HEK293 (cell line): Measurements from ENCODE around the gene LITAFD.
"Not testable (repeated sequence)": the region's sequence is repeated elsewhere in the genome, so short reads cannot be mapped to it uniquely, and the experiment has no call there.

Source experiments
- CTCF ChIA-PET: fragments of 350-600 bp; formaldehyde crosslinking; extraction: SDS; loops from one replicate; lab custom pipeline; 2021; ENCODE audit warnings: antibody characterized with exemption; lab: Yijun Ruan, JAX
- POLR2A ChIA-PET: fragments of 300-600 bp; formaldehyde crosslinking; extraction: SDS; loops from one replicate; lab custom pipeline; 2020; ENCODE audit warnings: antibody characterized with exemption, inconsistent platforms; lab: Yijun Ruan, JAX
- H3K27ac ChIP-seq: fragments of 200-500 bp; sonication (Bioruptor generic); 2 replicates; pipeline ENCODE4 v1.5.1; 2014; ENCODE audit warnings: low read depth, low read length, control low read depth, inconsistent platforms; ENCODE audit errors: extremely low read depth
- H3K36me3 ChIP-seq, 2 experiments: fragments of 200-500 bp in 1 of 2; sonication (Bioruptor generic) in 1 of 2; 1 replicate in 1 of 2; 2 replicates in 1 of 2; pipeline ENCODE4 v1.5.1; 2014 to 2017; ENCODE audit warnings: inconsistent platforms in 2 of 2, low read length in 2 of 2; ENCODE audit not compliant: control insufficient read depth in 2 of 2, insufficient read depth in 1 of 2
- H3K4me1 ChIP-seq: fragments of 200-500 bp; sonication (Bioruptor generic); 2 replicates; pipeline ENCODE4 v1.5.1; 2014; ENCODE audit warnings: mild to moderate bottlenecking, low read length, inconsistent platforms; ENCODE audit not compliant: control insufficient read depth, insufficient read depth
- H3K4me3 ChIP-seq: 2 replicates; pipeline ENCODE4 v1.5.1; 2011; ENCODE audit warnings: low read depth, mild to moderate bottlenecking, control low read depth, low read length, moderate library complexity
- H3K9me3 ChIP-seq: fragments of 200-500 bp; sonication (Bioruptor generic); 2 replicates; pipeline ENCODE4 v1.5.1; 2014; ENCODE audit warnings: low read depth, low read length, inconsistent platforms; ENCODE audit not compliant: control insufficient read depth, insufficient read depth
- BCL11B ChIP-seq: fragments of 450-650 bp; formaldehyde crosslinking; IDR thresholded peaks from 2 replicates; pipeline ENCODE4 v1.5.1; 2016; ENCODE audit warnings: low read depth, missing biosample characterization, missing genetic modification characterization
- SCRT1 ChIP-seq: fragments of 450-650 bp; formaldehyde crosslinking; IDR thresholded peaks from 2 replicates; pipeline ENCODE4 v1.5.1; 2016; ENCODE audit warnings: missing biosample characterization, missing genetic modification characterization, borderline replicate concordance
- SCRT2 ChIP-seq: fragments of 450-650 bp; formaldehyde crosslinking; IDR thresholded peaks from 2 replicates; pipeline ENCODE4 v1.5.1; 2016; ENCODE audit warnings: missing biosample characterization, missing genetic modification characterization
- ZBTB26 ChIP-seq: fragments of 450-650 bp; formaldehyde crosslinking; optimal IDR thresholded peaks from 2 replicates; pipeline ENCODE3; 2016; ENCODE audit warnings: missing biosample characterization, mild to moderate bottlenecking, missing genetic modification characterization
- ZNF121 ChIP-seq: fragments of 450-650 bp; formaldehyde crosslinking; IDR thresholded peaks from 2 replicates; pipeline ENCODE4 v1.5.1; 2016; ENCODE audit warnings: missing biosample characterization, missing genetic modification characterization
- ZNF184 ChIP-seq: fragments of 450-650 bp; IDR thresholded peaks from 2 replicates; pipeline ENCODE4 v1.5.1; 2018; ENCODE audit warnings: missing biosample characterization, mild to moderate bottlenecking, missing genetic modification characterization
- ZNF266 ChIP-seq: fragments of 450-650 bp; formaldehyde crosslinking; IDR thresholded peaks from 2 replicates; pipeline ENCODE4 v1.5.1; 2016; ENCODE audit warnings: missing biosample characterization, missing genetic modification characterization, low read depth
- ZNF426 ChIP-seq: fragments of 450-650 bp; formaldehyde crosslinking; IDR thresholded peaks from 2 replicates; pipeline ENCODE4 v1.5.1; 2017; ENCODE audit warnings: missing biosample characterization, missing genetic modification characterization, mild to moderate bottlenecking, inconsistent platforms, moderate library complexity
- ZNF664 ChIP-seq: fragments of 450-650 bp; formaldehyde crosslinking; IDR thresholded peaks from 2 replicates; pipeline ENCODE4 v1.5.1; 2016; ENCODE audit warnings: missing biosample characterization, missing genetic modification characterization
- ZNF843 ChIP-seq: fragments of 450-650 bp; formaldehyde crosslinking; IDR thresholded peaks from 2 replicates; pipeline ENCODE4 v1.5.1; 2016; ENCODE audit warnings: missing biosample characterization, missing genetic modification characterization

Gene LITAFD

GRCh38 chr16:8837594-8837993 lies 44.6 kb upstream of the LITAFD start:
- H3K4me3 ChIP-seq, H3K27ac ChIP-seq, H3K36me3 ChIP-seq, POLR2A ChIA-PET, H3K4me1 ChIP-seq, H3K9me3 ChIP-seq: not testable (repeated sequence)
- CTCF ChIA-PET, result interaction anchor here (0.7 kb wide), 3 partner anchors 49 to 185 kb away, joined by 3 read pairs; no protein-coding TSS in a partner anchor

DNA sequence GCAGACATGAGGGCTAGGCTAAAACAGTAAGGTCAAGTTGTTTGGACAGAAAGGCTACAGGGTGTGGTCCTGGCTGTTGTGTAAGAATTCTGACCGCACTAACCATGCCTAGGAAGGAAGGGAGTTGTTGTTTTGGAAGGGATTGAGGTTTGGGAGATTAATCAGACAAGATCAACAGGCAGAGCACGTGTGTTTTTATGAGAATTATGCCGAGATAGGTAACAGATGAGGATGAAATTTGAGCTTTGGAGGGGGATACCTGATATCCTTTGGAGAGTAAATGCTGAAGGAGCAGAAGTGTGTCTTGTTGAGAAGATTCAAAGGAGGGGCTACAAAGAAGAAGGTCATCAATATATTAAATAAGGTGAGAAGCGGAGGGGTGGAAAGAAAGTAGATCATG lies 40.1 kb upstream of the LITAFD start:
- H3K9me3 ChIP-seq, CTCF ChIA-PET, POLR2A ChIA-PET, H3K27ac ChIP-seq, H3K4me1 ChIP-seq, H3K36me3 ChIP-seq, H3K4me3 ChIP-seq: not testable (repeated sequence)
- TF ChIP-seq SCRT2 (tag by site-specific recombination), result 0 out of 2 replicates have a peak, but pooled peaks have one; percentile 55
- peak; percentile 59; the same call in 1 of the 2 replicates for TF ChIP-seq SCRT1 (tag by site-specific recombination)

DNA sequence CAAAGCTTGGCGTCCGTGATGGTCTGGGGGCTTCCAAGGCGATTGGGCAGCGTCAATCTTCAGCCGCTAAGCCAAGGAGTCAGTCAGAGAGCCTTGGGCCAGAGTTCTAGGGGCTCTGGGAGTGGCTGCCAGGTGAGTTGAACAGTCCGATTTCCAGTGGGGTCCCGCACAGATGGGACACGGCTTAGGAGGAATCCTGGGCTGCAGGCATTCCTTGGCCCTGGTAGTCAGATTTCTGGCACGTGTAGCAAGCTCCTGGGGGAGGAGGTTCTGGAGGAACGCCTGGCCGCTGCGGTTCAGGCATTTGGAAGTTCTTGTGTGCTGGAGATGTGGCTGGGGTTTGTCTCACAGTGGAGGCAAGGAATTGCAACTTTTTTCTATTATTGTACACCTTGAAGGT lies 38.9 kb upstream of the LITAFD start:
- H3K9me3 ChIP-seq, H3K27ac ChIP-seq, H3K4me1 ChIP-seq, CTCF ChIA-PET, POLR2A ChIA-PET, H3K4me3 ChIP-seq: not testable (repeated sequence)
- H3K36me3 ChIP-seq, result peaks cover 0 to 11% of the 10 kb centered on the region in 2 experiments; a peak in 2 of 3 replicates

- ChIA-PET CTCF (no interaction called here), POLR2A (interaction anchor here (0.6 kb wide), 1 partner anchor 231 kb away, joined by 3 read pairs; no protein-coding TSS in a partner anchor)
- Histone ChIP-seq H3K9me3 (no peaks in the 10 kb centered on the region), H3K4me1 (no peaks in the 10 kb centered on the region), H3K27ac (no peak overlapping the region), H3K4me3 (no peak overlapping the region), H3K36me3 (peaks cover 0 to 36% of the 10 kb centered on the region in 2 experiments; a peak in 2 of 3 replicates)
- no peak for TF ChIP-seq ZBTB26
- 0 out of 2 replicates have a peak, but pooled peaks have one; percentile 25 for TF ChIP-seq ZNF121
Measured at GRCh38 chr16:8845699-8846298, 36.4 kb upstream of the LITAFD start.

DNA sequence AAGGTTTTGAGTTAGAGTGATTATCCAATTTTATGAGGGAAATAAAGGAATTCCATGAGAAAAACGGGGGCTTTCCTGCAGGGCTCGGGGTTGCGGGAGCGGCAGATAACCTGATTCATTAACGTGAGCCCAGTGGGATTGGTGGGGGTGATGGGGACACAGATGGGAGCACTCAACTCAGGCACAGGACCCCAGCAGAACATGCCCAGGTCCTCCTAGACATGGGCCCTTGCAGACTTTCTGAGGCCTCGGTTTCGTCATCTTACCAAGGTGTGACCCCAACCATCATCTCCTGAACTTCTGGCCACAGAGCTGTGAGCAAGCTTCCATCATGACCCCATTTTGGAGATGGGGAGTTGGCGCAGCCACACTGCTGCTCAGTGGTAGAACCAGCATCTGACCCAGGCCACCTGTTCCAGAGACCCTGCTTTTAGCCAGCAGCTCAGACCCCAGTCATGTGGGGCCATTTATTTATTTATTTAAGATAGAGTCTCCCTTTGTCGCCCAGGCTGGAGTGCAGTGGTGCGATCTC lies 35.7 kb upstream of the LITAFD start:
- ChIA-PET CTCF (interaction anchor here (0.6 to 1.0 kb wide), 2 partner anchors 9 to 192 kb away, joined by 3 read pairs; no protein-coding TSS in a partner anchor), POLR2A (interaction anchor here (0.7 kb wide), 1 partner anchor 22 kb away, joined by 4 read pairs; the partner anchor contains the start of gene CARHSP1)
- no peaks in the 10 kb centered on the region for H3K4me1 ChIP-seq
- no peak overlapping the region for H3K4me3 ChIP-seq
- peaks cover 0 to 40% of the 10 kb centered on the region in 2 experiments; a peak in 2 of 3 replicates for H3K36me3 ChIP-seq
- TF ChIP-seq ZNF426 (tag by site-specific recombination), result no peak
- TF ChIP-seq ZNF184 (tag by site-specific recombination), result no peak
- TF ChIP-seq BCL11B (tag by site-specific recombination), result no peak
- no peak for TF ChIP-seq ZNF266 (tag by site-specific recombination)
- no peak for TF ChIP-seq ZNF664 (tag by site-specific recombination)
- TF ChIP-seq ZNF843, result no peak
- no peaks in the 10 kb centered on the region for H3K9me3 ChIP-seq
- H3K27ac ChIP-seq, result no peak overlapping the region
